Islet precursor cell (in vitro differentiated cells): ENCODE results near the gene RRBP1.

Experiments used
- DNase-seq: peaks from one replicate; pipeline ENCODE4 v3.0.0-alpha.2; 2018

RRBP1 gene

GRCh38 chr20:17631576-17632319, 50.3 kb downstream of the RRBP1 start:
- no peak for DNase-seq

DNA sequence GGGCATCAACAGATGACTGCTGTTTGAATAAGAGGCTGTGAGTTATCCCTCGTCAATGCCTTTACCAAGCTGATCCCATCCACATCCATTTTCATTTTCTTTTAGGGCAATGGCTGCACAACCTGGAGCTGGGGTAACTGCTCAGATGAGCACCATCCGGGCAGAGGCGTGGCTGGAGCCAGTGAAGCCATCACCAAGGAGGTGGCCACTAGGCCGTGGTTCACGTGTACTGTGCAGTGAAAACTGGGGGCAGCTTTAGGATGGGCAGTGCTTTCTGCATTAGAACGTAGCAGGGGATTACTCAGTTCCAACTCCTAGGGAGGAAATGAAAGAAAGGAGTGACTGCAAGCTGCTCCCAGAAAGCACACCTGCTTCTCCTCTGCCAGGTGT, 51.2 kb downstream of the RRBP1 start:
- no peak for DNase-seq

DNA sequence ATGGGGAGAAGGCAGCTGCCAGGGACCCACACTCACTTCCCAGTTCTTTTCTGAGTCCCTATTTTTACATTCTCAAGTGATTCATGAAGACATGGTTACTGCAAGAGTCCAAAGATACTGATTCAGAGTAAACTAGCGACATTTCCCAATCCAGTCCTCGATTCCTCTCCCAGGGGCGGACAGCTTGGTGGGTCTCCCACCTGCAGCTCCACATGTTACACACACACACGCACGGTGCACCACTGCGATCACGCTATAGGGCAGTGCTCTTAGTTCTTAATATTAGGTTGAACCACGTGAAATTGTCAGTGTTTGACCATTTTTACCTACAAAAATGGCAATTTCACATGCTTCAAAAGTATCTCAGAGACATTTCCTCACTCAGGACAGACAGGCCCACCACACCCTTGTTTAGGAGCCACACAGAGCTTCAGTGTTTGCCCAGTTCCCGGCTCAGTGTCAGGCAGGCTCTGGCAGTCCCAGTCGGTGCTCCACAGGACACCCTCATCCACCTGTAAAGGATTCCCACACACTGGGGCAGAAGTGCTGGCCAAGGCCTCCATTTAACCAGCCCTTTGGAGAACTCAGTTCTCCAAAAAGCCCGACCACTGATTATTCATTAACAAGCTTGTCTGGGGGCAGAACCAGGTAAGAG, 51.8 kb downstream of the RRBP1 start:
- DNase-seq = no peak

DNA sequence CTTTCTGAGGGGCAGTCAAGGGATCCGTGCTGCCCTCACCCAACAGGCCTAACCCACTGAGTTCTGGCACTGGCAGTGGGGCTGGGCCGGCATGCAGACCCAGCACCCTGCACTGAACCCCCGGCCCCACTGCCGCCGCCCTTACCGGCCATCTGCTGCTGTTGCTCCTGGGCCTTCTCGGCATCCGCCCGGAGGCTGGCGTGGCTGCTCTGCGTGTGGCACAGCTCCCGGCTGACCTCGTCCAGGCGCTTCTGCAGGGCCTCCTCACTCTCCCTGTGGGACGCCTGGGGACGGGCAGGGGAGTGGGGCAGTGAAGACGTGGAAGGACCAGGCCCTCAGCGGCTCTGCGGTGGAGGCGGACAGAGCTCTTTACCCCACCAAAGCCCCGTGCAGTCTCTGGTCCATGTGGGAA, 52.4 kb downstream of the RRBP1 start:
- DNase-seq = no peak

GRCh38 chr20:17629025-17629424, 53.0 kb downstream of the RRBP1 start:
- no peak for DNase-seq

DNA sequence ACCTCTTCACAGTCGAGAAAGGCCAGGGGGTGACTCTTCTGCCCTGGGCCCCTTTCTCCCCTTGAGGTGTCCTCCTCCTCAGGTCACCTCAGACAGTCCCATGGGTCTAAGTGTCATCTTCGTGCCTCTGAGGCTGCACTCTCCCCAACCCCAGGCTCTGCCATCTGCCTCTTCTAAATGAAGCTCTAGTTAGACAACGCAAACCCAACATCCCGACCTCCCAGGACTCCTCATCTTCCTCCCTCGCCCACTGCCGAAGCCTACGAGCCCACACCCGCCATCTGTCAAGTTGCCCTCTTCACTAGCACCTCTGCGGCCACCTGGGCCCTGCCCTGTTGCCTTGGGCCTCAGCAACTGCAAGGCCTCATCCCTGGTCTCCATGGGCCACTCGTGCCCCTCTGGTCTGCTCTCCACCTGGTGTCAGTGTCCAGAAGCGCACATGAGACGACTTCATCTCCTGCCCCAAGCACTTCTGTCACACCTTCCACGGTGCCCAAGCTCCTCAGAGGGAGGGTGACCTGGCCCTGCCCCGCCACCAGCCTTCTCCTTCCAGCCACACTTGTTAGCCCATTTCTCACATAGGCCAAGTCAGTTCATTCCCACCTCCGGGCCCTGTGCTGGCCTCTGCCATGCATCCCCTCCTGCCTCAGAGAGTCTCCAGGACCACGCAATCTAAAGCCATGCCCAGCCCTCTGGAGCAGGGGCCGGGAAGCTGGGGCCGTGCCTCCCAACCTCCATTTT, 53.8 kb downstream of the RRBP1 start:
- no peak for DNase-seq

GRCh38 chr20:17627101-17627955, 54.7 kb downstream of the RRBP1 start:
- no peak for DNase-seq

- DNase-seq = no peak
Measured at GRCh38 chr20:17626217-17627007, 55.6 kb downstream of the RRBP1 start.

DNA sequence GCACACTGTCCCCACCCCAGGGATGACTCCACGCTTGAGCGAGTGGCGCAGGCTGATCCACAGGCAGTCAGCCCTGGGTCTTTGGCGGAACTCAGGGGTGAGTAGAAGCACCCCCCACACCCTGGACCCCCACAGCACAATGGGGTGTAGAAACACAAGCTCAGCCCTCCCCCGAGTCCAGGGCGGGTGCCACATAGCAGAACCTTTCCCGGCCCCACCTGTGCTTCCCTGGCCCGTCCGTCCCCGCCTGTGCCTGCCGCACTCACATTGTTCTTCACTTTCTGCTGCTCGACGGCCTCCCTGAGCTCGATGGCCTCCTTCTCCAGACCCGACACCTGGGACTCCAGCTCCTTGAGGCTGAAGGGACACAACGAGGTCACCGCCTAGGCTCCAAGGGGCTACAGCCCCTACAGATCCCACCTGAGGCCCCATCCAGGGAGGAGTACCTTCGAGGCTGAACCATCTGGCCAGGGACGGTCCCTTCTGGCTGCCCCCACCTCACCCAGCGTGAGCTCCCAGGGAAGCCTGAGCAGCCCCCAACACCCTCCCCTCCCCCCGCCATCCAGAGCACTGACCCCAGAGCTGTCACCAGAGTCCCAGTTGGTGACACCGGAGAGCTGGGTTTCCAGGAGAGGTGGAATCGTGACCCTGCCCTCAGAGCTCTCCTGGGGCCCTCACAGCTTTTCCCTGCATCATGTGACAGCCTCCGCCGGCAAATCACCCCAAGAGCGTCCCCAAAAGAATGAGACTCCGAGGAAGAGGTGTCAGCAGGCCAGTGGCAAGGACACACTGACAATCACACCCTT, 56.6 kb downstream of the RRBP1 start:
- no peak for DNase-seq

DNA sequence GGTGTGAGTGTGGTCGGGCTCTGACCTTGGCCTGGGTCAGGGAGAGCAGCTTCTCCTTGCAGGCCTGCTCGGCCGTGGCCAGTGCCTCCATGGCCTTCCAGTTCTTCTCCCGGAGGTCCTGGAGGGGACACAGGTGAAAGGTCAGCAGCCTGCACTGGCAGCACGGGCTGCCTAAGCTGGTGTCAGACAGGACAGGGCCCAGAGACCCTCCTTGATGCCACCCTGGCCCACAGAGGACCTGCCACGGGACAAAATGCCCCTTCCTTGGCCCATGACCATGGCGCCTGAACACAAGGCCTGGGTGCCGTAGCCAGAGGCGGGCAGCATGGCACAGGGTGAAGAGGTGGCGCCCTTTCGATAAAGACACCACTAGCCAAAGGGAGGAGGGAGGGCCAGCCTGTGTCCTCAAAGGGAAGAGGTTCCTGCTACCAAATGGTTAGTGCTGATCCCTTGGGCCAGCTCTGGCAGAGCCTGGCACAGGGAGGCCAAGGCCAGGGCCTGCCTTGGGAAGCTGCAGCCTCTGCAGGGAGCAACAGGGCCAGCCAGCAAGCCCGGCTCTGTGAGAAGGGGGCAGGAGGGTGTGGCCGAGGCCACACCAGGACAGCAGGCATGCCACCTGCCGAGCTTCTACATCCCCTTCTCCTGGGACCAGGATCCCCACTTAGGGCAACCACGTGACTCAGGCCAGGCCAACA, 57.3 kb downstream of the RRBP1 start:
- DNase-seq = no peak

GRCh38 chr20:17624070-17624469, 58.0 kb downstream of the RRBP1 start:
- DNase-seq = no peak

DNA sequence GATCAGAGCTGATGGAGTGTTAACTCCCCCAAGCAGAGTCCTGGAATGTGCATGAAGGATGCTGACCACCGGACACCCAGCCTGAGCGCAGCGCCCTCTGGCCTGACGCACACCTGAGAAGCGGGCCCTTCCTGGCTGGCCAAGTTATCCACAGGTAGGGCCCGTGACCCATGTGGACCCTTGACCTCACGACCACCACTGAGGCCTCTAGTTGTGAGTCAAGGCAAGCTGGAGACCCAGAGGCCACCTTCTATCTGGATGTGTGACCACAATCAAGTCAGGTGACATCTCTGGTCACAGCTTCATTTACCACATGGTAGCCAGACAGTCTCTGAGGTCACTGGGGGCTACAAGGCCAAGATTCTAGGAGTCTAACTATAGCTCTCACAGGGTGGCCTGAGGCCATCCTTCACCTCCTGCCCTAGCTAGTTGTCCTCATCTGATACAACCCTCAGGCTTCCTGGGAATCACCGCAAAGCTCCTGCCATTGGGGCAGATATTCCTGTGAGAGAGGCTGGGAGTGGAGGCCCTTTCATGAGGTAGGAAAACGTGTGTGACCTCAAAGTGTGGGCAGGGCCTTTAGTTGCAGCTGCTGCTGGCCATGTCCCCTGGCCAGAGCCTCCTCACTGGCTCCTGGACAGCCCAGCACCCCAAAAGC, 59.1 kb downstream of the RRBP1 start:
- DNase-seq = peak; percentile 52

DNA sequence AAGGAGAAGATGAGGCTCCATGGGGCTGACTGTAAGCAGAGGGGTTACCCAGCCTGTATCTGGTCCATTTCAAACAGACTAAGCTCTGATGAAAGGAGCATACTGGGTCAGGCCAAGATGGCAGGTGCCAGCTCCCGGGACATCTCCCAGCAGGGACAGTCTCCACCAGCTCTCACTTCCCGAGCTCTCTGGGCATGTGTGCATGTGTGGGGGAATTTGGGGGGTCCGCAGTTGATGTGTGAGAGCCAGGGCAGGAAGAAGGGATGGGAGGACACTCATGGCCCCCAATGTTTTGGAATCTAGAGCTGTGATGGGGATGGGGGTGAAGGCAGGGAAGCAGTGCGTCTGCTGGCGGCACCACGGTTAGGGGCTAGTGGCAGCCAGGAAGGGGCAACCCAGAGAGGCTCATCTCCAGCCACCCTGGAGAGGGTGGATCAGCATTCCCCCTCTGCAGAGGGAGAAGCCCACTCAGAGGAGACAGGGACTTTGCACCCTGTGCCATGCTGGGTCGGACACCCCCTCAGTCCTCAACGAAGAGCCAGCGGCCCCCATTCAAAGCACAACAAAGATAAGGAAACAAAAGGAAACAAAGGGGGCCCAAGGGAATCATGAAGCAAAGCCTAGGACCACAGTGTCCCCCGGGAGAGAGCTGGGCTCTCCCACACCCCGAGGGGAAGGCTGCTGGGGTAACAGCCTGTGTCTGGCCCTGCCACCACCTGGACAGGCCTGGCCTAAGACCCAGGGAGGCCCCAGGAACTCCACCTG, 59.8 kb downstream of the RRBP1 start:
- peak; percentile 35 for DNase-seq

- DNase-seq = peak; percentile 46
Measured at GRCh38 chr20:17621229-17621968, 60.6 kb downstream of the RRBP1 start.

- peak; percentile 43 for DNase-seq
Measured at GRCh38 chr20:17620371-17621228, 61.4 kb downstream of the RRBP1 start.

- DNase-seq = peak; percentile 62
Measured at GRCh38 chr20:17619351-17620093, 62.5 kb downstream of the RRBP1 start.

GRCh38 chr20:17618673-17619013, 63.4 kb downstream of the RRBP1 start:
- no peak for DNase-seq
